Transverse colon (tissue), 4 donors: ENCODE results near the gene NR3C1.

Experiments used
- CTCF ChIP-seq, 5 experiments: fragments of 200-600 bp in 3 of 5; fragments of 450-650 bp in 2 of 5; sonication (generic) in 3 of 5; IDR thresholded peaks; 1 replicate in 2 of 5; 2 replicates in 3 of 5; pipeline ENCODE4 v1.5.1; 2016 to 2017; ENCODE audit warnings: antibody characterized with exemption in 5 of 5, inconsistent platforms in 3 of 5, mild to moderate bottlenecking in 2 of 5, moderate library complexity in 1 of 5
- EP300 ChIP-seq: sonication (generic); formaldehyde crosslinking; IDR thresholded peaks from one replicate; pipeline ENCODE4 v1.6.1; 2017; ENCODE audit warnings: antibody characterized with exemption, low read depth
- POLR2A ChIP-seq: fragments of 450-650 bp; IDR thresholded peaks from one replicate; pipeline ENCODE4 v1.6.1; 2016; ENCODE audit warnings: antibody characterized with exemption, mild to moderate bottlenecking, moderate library complexity
- POLR2AphosphoS5 ChIP-seq, 3 donors: sonication (generic); formaldehyde crosslinking; IDR thresholded peaks; one replicate each; pipeline ENCODE4 v1.6.1; 2016; ENCODE audit warnings: antibody characterized with exemption in 3 of 3

- no peak for TF ChIP-seq POLR2A
- TF ChIP-seq CTCF (IDR thresholded peaks at IDR 0.05), result no peak
- TF ChIP-seq POLR2AphosphoS5 (IDR thresholded peaks at IDR 0.05), result no peak
- TF ChIP-seq EP300, result no peak
These were observed 42.7 kb downstream of the NR3C1 start for GRCh38 chr5:143360755-143361154.
